Neural cell (in vitro differentiated cells): ENCODE data around the gene KCTD14. TPM values are rescaled to one million over a fixed set of nuclear protein-coding genes. Genes with fewer than 3 reads are reported as not detected.

ENCODE experiments used
- H2AFZ ChIP-seq: fragments of 200-600, 300-800 bp; sonication (generic), shearing (Covaris generic); 2 replicates; pipeline ENCODE4 v1.6.0; 2014; ENCODE audit warnings: low read depth, mild to moderate bottlenecking, antibody characterized with exemption, low read length, moderate library complexity
- H3F3A ChIP-seq: fragments of 200-600 bp; shearing (Covaris generic); 2 replicates; pipeline ENCODE4 v1.6.1; 2016; ENCODE audit warnings: mild to moderate bottlenecking, moderate library complexity, mixed read lengths, antibody characterized with exemption, low read length; ENCODE audit not compliant: insufficient read depth, poor library complexity, severe bottlenecking
- H3K27ac ChIP-seq: fragments of 200-600, 300-800 bp; sonication (generic), shearing (Covaris generic); 2 replicates; pipeline ENCODE4 v1.5.1; 2014; ENCODE audit warnings: mild to moderate bottlenecking, low read length, moderate library complexity
- H3K27me3 ChIP-seq: fragments of 300-800, 200-600 bp; sonication (generic), shearing (Covaris generic); 2 replicates; pipeline ENCODE4 v1.6.0; 2014; ENCODE audit warnings: mild to moderate bottlenecking, low read depth, low read length, moderate library complexity; ENCODE audit not compliant: insufficient read depth
- H3K36me3 ChIP-seq: fragments of 300-800, 200-600 bp; sonication (generic), shearing (Covaris generic); 2 replicates; pipeline ENCODE4 v1.5.1; 2014; ENCODE audit warnings: mild to moderate bottlenecking, antibody characterized with exemption, low read length, moderate library complexity; ENCODE audit not compliant: insufficient read depth
- H3K4me2 ChIP-seq: fragments of 300-800, 200-600 bp; sonication (generic), shearing (Covaris generic); 2 replicates; pipeline ENCODE4 v1.6.0; 2014; ENCODE audit warnings: mild to moderate bottlenecking, low read length
- H3K4me3 ChIP-seq: fragments of 300-800, 200-600 bp; sonication (generic), shearing (Covaris generic); 2 replicates; pipeline ENCODE4 v1.5.1; 2014; ENCODE audit warnings: mild to moderate bottlenecking, low read length, moderate library complexity
- H3K79me2 ChIP-seq: fragments of 200-600 bp; shearing (Covaris generic); replicated peaks from 2 replicates; pipeline ENCODE4 v1.6.0; 2014; ENCODE audit warnings: mild to moderate bottlenecking, low read length, moderate library complexity; ENCODE audit not compliant: insufficient read depth
- H3K9ac ChIP-seq: fragments of 300-800, 200-600 bp; sonication (generic), shearing (Covaris generic); 2 replicates; pipeline ENCODE4 v1.6.1; 2016; ENCODE audit warnings: mild to moderate bottlenecking, low read length, mixed read lengths
- H3K9me2 ChIP-seq: fragments of 200-600 bp; shearing (Covaris generic); 2 replicates; pipeline ENCODE4 v1.6.1; 2016; ENCODE audit warnings: mild to moderate bottlenecking, low read length, mixed read lengths; ENCODE audit not compliant: insufficient read depth
- H3K9me3 ChIP-seq: fragments of 200-600, 300-800 bp; sonication (generic), shearing (Covaris generic); 2 replicates; pipeline ENCODE4 v1.6.1; 2016; ENCODE audit warnings: mild to moderate bottlenecking, mixed run types, low read length, moderate library complexity, mixed read lengths
- H4K20me1 ChIP-seq: fragments of 200-600 bp; shearing (Covaris generic); 2 replicates; pipeline ENCODE4 v1.6.1; 2016; ENCODE audit warnings: mild to moderate bottlenecking, mixed run types; ENCODE audit not compliant: insufficient read depth
- EP300 ChIP-seq: fragments of 450-650 bp; conservative IDR thresholded peaks from 2 replicates; pipeline ENCODE4 v1.6.1; 2014; ENCODE audit warnings: antibody characterized with exemption, mild to moderate bottlenecking, moderate library complexity; ENCODE audit not compliant: poor library complexity, severe bottlenecking
- EZH2 ChIP-seq: fragments of 200-600, 300-800 bp; shearing (Covaris generic), sonication (generic); IDR thresholded peaks from 2 replicates; pipeline ENCODE4 v1.6.1; 2014; ENCODE audit warnings: antibody characterized with exemption, low read length, borderline replicate concordance, mild to moderate bottlenecking; ENCODE audit not compliant: insufficient read depth, poor library complexity, severe bottlenecking
- MXI1 ChIP-seq: fragments of 450-650 bp; conservative IDR thresholded peaks from 2 replicates; pipeline ENCODE4 v1.6.1; 2014; ENCODE audit warnings: antibody characterized with exemption, mild to moderate bottlenecking; ENCODE audit not compliant: poor library complexity, severe bottlenecking
- POLR2AphosphoS5 ChIP-seq: IDR thresholded peaks from 2 replicates; pipeline ENCODE4 v1.6.1; 2012
- RAD21 ChIP-seq: fragments of 450-650 bp; conservative IDR thresholded peaks from 2 replicates; pipeline ENCODE4 v1.6.1; 2014; ENCODE audit warnings: antibody characterized with exemption, mild to moderate bottlenecking, moderate library complexity
- SMC3 ChIP-seq: fragments of 450-650 bp; conservative IDR thresholded peaks from 2 replicates; pipeline ENCODE4 v1.6.1; 2014; ENCODE audit warnings: antibody characterized with exemption, mild to moderate bottlenecking, moderate library complexity; ENCODE audit not compliant: poor library complexity
- TAF1 ChIP-seq: IDR thresholded peaks from 2 replicates; pipeline ENCODE4 v1.6.1; 2012; ENCODE audit warnings: low read depth
- polyA plus RNA-seq: library from polyadenylated mRNA; depleted of rRNA; stranded (reverse); fragments of >200 nt; gene quantifications from 2 replicates; pipeline ENCODE4 v1.2.3, GENCODE V29; 2014
- TF ChIP-seq, protein P1 (sequence below): fragments of 450-650 bp; IDR thresholded peaks from 2 replicates; pipeline ENCODE4 v1.5.1; 2014; ENCODE audit warnings: antibody characterized with exemption, mild to moderate bottlenecking, moderate library complexity; ENCODE audit not compliant: poor library complexity, severe bottlenecking
- TF ChIP-seq, protein P2 (sequence below): IDR thresholded peaks from 2 replicates; pipeline ENCODE4 v1.6.1; 2012; ENCODE audit warnings: borderline replicate concordance

The KCTD14 gene
- polyA plus RNA-seq, 1 donor from 2014 or later = 0.32 TPM

DNA sequence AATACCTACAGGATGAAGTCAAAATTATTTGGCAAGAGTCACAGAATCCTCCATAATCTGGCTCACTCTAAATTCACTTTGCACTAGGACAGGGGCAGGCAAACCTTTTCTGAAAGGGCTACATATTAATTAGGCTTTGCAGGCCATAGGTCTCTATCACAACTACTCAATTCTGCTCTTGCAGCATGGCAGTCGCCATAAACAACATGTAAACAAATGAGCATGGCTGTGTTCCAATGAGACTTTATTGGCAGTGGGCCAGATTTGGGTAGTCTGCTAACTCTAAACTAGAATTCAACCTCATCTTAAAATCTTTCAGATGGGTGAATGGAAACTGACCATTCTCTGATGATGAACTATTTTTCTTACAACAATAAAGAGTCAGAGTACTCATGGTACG lies 46.4 kb upstream of the KCTD14 start:
- H2AFZ ChIP-seq = no peak overlapping the region
- no peaks in the 10 kb centered on the region for H3F3A ChIP-seq
- peaks cover 6% of the 10 kb centered on the region for H3K36me3 ChIP-seq
- H4K20me1 ChIP-seq = no peaks in the 10 kb centered on the region
- H3K27me3 ChIP-seq = no peaks in the 10 kb centered on the region
- H3K4me3 ChIP-seq = no peak overlapping the region
- TF ChIP-seq POLR2AphosphoS5 (no peak), SMC3 (no peak), MXI1 (no peak)
- TF ChIP-seq, protein P1, sequence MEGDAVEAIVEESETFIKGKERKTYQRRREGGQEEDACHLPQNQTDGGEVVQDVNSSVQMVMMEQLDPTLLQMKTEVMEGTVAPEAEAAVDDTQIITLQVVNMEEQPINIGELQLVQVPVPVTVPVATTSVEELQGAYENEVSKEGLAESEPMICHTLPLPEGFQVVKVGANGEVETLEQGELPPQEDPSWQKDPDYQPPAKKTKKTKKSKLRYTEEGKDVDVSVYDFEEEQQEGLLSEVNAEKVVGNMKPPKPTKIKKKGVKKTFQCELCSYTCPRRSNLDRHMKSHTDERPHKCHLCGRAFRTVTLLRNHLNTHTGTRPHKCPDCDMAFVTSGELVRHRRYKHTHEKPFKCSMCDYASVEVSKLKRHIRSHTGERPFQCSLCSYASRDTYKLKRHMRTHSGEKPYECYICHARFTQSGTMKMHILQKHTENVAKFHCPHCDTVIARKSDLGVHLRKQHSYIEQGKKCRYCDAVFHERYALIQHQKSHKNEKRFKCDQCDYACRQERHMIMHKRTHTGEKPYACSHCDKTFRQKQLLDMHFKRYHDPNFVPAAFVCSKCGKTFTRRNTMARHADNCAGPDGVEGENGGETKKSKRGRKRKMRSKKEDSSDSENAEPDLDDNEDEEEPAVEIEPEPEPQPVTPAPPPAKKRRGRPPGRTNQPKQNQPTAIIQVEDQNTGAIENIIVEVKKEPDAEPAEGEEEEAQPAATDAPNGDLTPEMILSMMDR = no peak
- H3K9me3 ChIP-seq = no peaks in the 10 kb centered on the region
- H3K27ac ChIP-seq = no peak overlapping the region
- no peaks in the 10 kb centered on the region for H3K9me2 ChIP-seq
- no peak overlapping the region for H3K4me2 ChIP-seq
- peaks cover 1% of the 10 kb centered on the region for H3K79me2 ChIP-seq
- no peak overlapping the region for H3K9ac ChIP-seq

DNA sequence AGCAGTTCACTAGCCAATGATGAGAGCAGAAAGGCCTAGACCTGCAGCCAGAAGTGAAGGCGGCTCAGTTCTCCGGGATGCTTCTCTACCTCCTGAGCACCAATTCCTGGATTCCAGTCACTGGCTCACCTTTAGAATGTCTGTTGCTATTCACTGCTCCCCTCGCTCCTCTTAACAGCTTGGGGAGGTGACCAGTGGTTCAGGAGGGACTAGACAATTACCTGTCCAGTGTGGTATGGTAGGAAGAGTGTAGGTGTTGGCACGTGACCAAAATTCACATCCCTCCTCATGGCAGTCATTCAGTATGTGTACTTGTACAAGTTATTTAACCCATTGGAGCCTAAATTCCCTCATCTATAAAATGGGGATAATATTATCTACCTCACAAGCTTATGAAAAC lies 44.6 kb upstream of the KCTD14 start:
- Histone ChIP-seq H3K4me2 (no peak overlapping the region), H3K79me2 (no peaks in the 10 kb centered on the region), H3K9me2 (no peaks in the 10 kb centered on the region), H3K9me3 (no peaks in the 10 kb centered on the region), H3K36me3 (peaks cover 6% of the 10 kb centered on the region), H3F3A (no peaks in the 10 kb centered on the region), H3K27ac (no peak overlapping the region), H3K4me3 (no peak overlapping the region), H2AFZ (no peak overlapping the region), H3K9ac (no peak overlapping the region), H4K20me1 (no peaks in the 10 kb centered on the region), H3K27me3 (no peaks in the 10 kb centered on the region)
- TF ChIP-seq SMC3 (no peak), EZH2 (no peak), TAF1 (no peak), EP300 (no peak), POLR2AphosphoS5 (no peak), MXI1 (no peak), RAD21 (no peak)
- TF ChIP-seq, protein P1 = no peak
- TF ChIP-seq, protein P2, sequence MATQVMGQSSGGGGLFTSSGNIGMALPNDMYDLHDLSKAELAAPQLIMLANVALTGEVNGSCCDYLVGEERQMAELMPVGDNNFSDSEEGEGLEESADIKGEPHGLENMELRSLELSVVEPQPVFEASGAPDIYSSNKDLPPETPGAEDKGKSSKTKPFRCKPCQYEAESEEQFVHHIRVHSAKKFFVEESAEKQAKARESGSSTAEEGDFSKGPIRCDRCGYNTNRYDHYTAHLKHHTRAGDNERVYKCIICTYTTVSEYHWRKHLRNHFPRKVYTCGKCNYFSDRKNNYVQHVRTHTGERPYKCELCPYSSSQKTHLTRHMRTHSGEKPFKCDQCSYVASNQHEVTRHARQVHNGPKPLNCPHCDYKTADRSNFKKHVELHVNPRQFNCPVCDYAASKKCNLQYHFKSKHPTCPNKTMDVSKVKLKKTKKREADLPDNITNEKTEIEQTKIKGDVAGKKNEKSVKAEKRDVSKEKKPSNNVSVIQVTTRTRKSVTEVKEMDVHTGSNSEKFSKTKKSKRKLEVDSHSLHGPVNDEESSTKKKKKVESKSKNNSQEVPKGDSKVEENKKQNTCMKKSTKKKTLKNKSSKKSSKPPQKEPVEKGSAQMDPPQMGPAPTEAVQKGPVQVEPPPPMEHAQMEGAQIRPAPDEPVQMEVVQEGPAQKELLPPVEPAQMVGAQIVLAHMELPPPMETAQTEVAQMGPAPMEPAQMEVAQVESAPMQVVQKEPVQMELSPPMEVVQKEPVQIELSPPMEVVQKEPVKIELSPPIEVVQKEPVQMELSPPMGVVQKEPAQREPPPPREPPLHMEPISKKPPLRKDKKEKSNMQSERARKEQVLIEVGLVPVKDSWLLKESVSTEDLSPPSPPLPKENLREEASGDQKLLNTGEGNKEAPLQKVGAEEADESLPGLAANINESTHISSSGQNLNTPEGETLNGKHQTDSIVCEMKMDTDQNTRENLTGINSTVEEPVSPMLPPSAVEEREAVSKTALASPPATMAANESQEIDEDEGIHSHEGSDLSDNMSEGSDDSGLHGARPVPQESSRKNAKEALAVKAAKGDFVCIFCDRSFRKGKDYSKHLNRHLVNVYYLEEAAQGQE = no peak
